HCT116 (cell line): Measurements from ENCODE around the gene AMER3.

Source experiments
- CTCF ChIP-seq, 3 experiments: fragments of 200-600 bp in 1 of 3; sonication (generic) in 1 of 3; IDR thresholded peaks in 2 of 3; conservative IDR thresholded peaks in 1 of 3; 2 replicates each; pipeline ENCODE4 v1.5.1; 2012 to 2017; ENCODE audit warnings: low read depth in 2 of 3, low read length in 2 of 3, antibody characterized with exemption in 1 of 3, borderline replicate concordance in 1 of 3, control low read depth in 1 of 3, mild to moderate bottlenecking in 1 of 3, mixed read lengths in 1 of 3, mixed run types in 1 of 3, moderate library complexity in 1 of 3; ENCODE audit not compliant: insufficient read depth in 1 of 3
- EZH2 ChIP-seq: fragments of 200-600 bp; sonication (generic); IDR thresholded peaks from 2 replicates; pipeline ENCODE4 v1.6.1; 2017; ENCODE audit warnings: antibody characterized with exemption, mixed run types
- EZH2phosphoT487 ChIP-seq: fragments of 200-600 bp; IDR thresholded peaks from 2 replicates; pipeline ENCODE4 v1.6.1; 2018; ENCODE audit warnings: antibody characterized with exemption, borderline replicate concordance
- YY1 ChIP-seq: IDR thresholded peaks from 2 replicates; pipeline ENCODE4 v1.6.1; 2011; ENCODE audit warnings: low read length, low read depth, moderate library complexity, mild to moderate bottlenecking; ENCODE audit not compliant: insufficient replicate concordance; ENCODE audit errors: extremely low read depth

DNA sequence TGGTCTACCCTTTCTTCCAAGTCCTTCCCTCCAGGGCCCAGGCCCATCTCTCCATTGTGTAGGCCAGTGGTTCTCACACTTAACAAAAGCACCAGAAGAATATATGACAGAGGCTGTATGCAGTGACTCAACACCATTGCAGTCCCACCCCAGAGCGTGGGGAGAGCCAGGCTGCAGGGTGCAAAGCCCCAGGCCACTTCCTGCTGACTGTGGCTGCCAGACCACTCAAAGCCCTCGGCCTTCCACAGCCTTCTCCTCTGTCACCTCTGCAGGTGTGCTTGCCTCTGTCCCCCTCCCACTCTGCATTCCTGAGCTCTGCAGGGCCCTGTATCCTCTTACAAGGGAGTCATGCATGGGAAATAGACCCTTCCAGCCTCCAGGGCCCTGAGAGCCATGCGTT, 41.0 kb downstream of the AMER3 start:
- no peak for TF ChIP-seq CTCF (IDR thresholded peaks at IDR 0.05 in 2 of 3, conservative IDR thresholded peaks at IDR 0.05 in 1 of 3; ENCODE audit: borderline replicate concordance in 1 of 3, insufficient read depth in 1 of 3, low read depth in 2 of 3, low read length in 2 of 3)
- TF ChIP-seq EZH2phosphoT487: no peak
- TF ChIP-seq EZH2: no peak
- no peak for TF ChIP-seq YY1
